H1 (cell line): ENCODE measurements around the gene UFC1. TPM values are rescaled to one million over a fixed set of nuclear protein-coding genes. Genes with fewer than 3 reads are reported as not detected.

ENCODE experiments used
- MAFK ChIP-seq: IDR thresholded peaks from 2 replicates; pipeline ENCODE4 v1.6.1; 2012; ENCODE audit warnings: low read depth, mild to moderate bottlenecking, improper control_type of control experiment, low read length
- polyA plus RNA-seq, 7 experiments: library from polyadenylated mRNA; depleted of rRNA in 3 of 7; stranded (reverse) in 5 of 7; unstranded in 2 of 7; fragments of >200 nt in 5 of 7; fragments of 200-250 nt in 2 of 7; gene quantifications; 1 replicate in 5 of 7; 2 replicates in 1 of 7; 4 replicates in 1 of 7; pipeline versions ENCODE4 v1.2.1 to v1.2.3, GENCODE V29; 2011 to 2013; ENCODE audit warnings: missing spikeins in 2 of 7, mixed read lengths in 2 of 7
- total RNA-seq: library from RNA; stranded (reverse); fragmentation: NEBNext Ultra II Directional; extraction: Animal tissue kit (Norgen Biotek cat#: 25700); gene quantifications from 2 replicates; pipeline ENCODE4 v1.2.1, GENCODE V29; 2021

UFC1 gene
- total and polyA plus RNA-seq, 2 of the 8 experiments (the other 6 are each of a cell fraction or from before 2014, with no cell fraction given): 67.8 to 102 TPM

DNA sequence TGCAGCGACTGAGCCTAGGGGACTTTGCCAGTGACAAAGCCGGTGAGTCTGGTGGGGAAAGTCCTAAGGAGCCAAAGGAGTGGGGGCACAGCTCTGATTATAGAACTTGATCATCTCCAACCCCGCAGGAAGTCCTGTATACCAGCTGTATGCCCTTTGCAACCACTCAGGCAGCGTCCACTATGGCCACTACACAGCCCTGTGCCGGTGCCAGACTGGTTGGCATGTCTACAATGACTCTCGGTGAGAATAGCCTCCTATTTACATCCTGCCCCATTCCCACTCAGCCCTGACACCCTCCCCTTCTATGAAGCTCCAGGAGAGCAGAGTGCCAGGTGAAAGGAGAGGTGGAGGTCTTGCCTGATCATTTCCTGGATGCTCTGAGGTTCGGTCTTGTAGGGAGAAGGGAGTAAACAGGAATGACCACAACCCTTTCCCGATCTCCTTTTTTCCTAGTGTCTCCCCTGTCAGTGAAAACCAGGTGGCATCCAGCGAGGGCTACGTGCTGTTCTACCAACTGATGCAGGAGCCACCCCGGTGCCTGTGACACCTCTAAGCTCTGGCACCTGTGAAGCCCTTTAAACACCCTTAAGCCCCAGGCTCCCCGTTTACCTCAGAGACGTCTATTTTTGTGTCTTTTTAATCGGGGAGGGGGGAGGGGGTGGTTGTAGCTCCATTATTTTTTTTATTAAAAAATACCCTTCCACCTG, 11.3 kb downstream of the UFC1 start (continued):
- TF ChIP-seq MAFK: no peak
